DND-41 (cell line): ENCODE measurements around the gene ALG11.
"Not testable (repeated sequence)": the region's sequence is repeated elsewhere in the genome, so short reads cannot be mapped to it uniquely, and the experiment has no call there.

Source experiments
- ATAC-seq: fragments of 200-7000 bp; cut with Tn5 transposase; 3 replicates; pipeline ENCODE4 v1.9.1; 2021; ENCODE audit warnings: low read depth; ENCODE audit not compliant: insufficient read depth
- DNase-seq: peaks from one replicate; pipeline ENCODE4 v3.0.0-alpha.2; 2020
- H2AFZ ChIP-seq: 2 replicates; pipeline ENCODE4 v1.6.0; 2012; ENCODE audit warnings: low read depth, low read length
- H3K27ac ChIP-seq: 2 replicates; pipeline ENCODE4 v1.5.1; 2012; ENCODE audit warnings: low read length, inconsistent platforms
- H3K27me3 ChIP-seq: fragments of 200-600 bp; sonication (generic); 2 replicates; pipeline ENCODE4 v1.6.0; 2012; ENCODE audit warnings: low read length, mild to moderate bottlenecking, inconsistent platforms; ENCODE audit not compliant: insufficient read depth, poor library complexity
- H3K36me3 ChIP-seq: 2 replicates; pipeline ENCODE4 v1.5.1; 2012; ENCODE audit warnings: low read length, inconsistent platforms; ENCODE audit not compliant: insufficient read depth
- H3K4me1 ChIP-seq: 2 replicates; pipeline ENCODE4 v1.5.1; 2012; ENCODE audit warnings: mild to moderate bottlenecking, low read length; ENCODE audit not compliant: insufficient read depth
- H3K4me2 ChIP-seq: 2 replicates; pipeline ENCODE4 v1.6.0; 2012; ENCODE audit warnings: mild to moderate bottlenecking, moderate library complexity, low read length, inconsistent platforms; ENCODE audit not compliant: insufficient read depth
- H3K4me3 ChIP-seq, 2 experiments: fragments of 200-600 bp in 1 of 2; shearing (Covaris generic) in 1 of 2; 2 replicates each; pipeline ENCODE4 v1.5.1; 2012 to 2016; ENCODE audit warnings: inconsistent platforms in 2 of 2, low read length in 2 of 2, mild to moderate bottlenecking in 2 of 2, low read depth in 1 of 2, moderate library complexity in 1 of 2
- H3K79me2 ChIP-seq: 2 replicates; pipeline ENCODE4 v1.6.0; 2012; ENCODE audit warnings: low read length, inconsistent platforms; ENCODE audit not compliant: insufficient read depth
- H3K9ac ChIP-seq: 2 replicates; pipeline ENCODE4 v1.6.0; 2012; ENCODE audit warnings: low read depth, mild to moderate bottlenecking, inconsistent platforms, low read length, moderate library complexity
- H3K9me3 ChIP-seq: 2 replicates; pipeline ENCODE4 v1.5.1; 2012; ENCODE audit warnings: low read length, moderate library complexity, mild to moderate bottlenecking, inconsistent platforms; ENCODE audit not compliant: insufficient read depth, severe bottlenecking
- H4K20me1 ChIP-seq: 2 replicates; pipeline ENCODE4 v1.6.0; 2012; ENCODE audit warnings: low read length; ENCODE audit not compliant: insufficient read depth
- EZH2 ChIP-seq: IDR thresholded peaks from 3 replicates; pipeline ENCODE4 v1.6.1; 2012; ENCODE audit warnings: borderline replicate concordance, low read depth, mild to moderate bottlenecking, moderate library complexity, low read length, inconsistent platforms; ENCODE audit not compliant: severe bottlenecking
- TF ChIP-seq, protein P1 (sequence below): IDR thresholded peaks from 2 replicates; pipeline ENCODE4 v1.5.1; 2012; ENCODE audit warnings: borderline replicate concordance, low read length, moderate library complexity, mild to moderate bottlenecking; ENCODE audit not compliant: poor library complexity, severe bottlenecking; ENCODE audit errors: extremely low read depth

Gene ALG11

DNA sequence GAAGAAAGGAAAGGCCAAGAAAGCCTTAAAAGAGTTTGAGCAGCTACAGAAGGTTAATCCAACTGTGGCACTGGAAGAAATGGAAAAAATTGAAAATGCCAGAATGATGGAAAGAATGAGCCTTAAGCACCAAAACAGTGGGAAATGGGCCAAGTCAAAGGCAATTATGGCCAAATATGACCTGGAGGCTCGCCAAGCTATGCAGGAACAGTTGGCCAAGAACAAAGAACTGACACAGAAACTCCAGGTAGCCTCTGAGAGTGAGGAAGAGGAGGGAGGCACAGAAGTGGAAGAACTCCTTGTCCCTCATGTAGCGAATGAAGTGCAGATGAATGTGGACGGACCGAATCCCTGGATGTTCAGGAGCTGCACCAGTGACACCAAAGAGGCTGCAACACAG lies 17.4 kb downstream of the ALG11 start:
- Histone ChIP-seq H3K9me3 (no peaks in the 10 kb centered on the region), H3K4me3 (no peak overlapping the region), H4K20me1 (peaks cover 15% of the 10 kb centered on the region), H3K4me1 (no peaks in the 10 kb centered on the region), H3K27me3 (no peaks in the 10 kb centered on the region), H3K4me2 (no peak overlapping the region), H3K27ac (no peak overlapping the region), H2AFZ (no peak overlapping the region), H3K36me3 (peaks cover 29% of the 10 kb centered on the region; the same call in 1 of the 2 replicates), H3K79me2 (peaks cover 4% of the 10 kb centered on the region), H3K9ac (no peak overlapping the region)
- DNase-seq (no peak), ATAC-seq (no peak)
- TF ChIP-seq, protein P1, sequence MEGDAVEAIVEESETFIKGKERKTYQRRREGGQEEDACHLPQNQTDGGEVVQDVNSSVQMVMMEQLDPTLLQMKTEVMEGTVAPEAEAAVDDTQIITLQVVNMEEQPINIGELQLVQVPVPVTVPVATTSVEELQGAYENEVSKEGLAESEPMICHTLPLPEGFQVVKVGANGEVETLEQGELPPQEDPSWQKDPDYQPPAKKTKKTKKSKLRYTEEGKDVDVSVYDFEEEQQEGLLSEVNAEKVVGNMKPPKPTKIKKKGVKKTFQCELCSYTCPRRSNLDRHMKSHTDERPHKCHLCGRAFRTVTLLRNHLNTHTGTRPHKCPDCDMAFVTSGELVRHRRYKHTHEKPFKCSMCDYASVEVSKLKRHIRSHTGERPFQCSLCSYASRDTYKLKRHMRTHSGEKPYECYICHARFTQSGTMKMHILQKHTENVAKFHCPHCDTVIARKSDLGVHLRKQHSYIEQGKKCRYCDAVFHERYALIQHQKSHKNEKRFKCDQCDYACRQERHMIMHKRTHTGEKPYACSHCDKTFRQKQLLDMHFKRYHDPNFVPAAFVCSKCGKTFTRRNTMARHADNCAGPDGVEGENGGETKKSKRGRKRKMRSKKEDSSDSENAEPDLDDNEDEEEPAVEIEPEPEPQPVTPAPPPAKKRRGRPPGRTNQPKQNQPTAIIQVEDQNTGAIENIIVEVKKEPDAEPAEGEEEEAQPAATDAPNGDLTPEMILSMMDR, result no peak
- TF ChIP-seq EZH2, result no peak

DNA sequence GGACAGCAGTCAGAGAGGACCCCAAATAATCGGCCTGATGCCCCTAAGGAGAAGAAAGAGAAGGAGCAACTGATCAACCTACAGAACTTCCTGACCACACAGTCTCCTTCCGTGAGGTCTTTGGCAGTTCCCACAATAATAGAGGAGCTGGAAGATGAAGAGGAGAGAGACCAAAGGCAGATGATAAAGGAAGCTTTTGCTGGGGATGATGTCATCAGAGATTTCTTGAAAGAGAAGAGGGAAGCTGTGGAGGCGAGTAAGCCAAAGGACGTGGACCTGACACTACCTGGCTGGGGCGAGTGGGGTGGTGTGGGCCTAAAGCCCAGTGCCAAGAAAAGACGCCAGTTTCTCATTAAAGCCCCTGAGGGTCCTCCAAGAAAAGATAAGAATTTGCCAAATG lies 18.2 kb downstream of the ALG11 start:
- not testable (repeated sequence) for H2AFZ ChIP-seq, H3K4me1 ChIP-seq, DNase-seq, H3K27ac ChIP-seq, H3K9ac ChIP-seq, ATAC-seq, H3K27me3 ChIP-seq, H3K79me2 ChIP-seq, H3K4me2 ChIP-seq, H3K4me3 ChIP-seq, H3K9me3 ChIP-seq
- Histone ChIP-seq H4K20me1 (peaks cover 15% of the 10 kb centered on the region), H3K36me3 (peaks cover 22% of the 10 kb centered on the region; the same call in 1 of the 2 replicates)

GRCh38 chr13:52033039-52033438 lies 20.8 kb downstream of the ALG11 start:
- no peaks in the 10 kb centered on the region for H3K9me3 ChIP-seq
- no peaks in the 10 kb centered on the region for H3K27me3 ChIP-seq
- ATAC-seq, result no peak
- H3K4me1 ChIP-seq, result no peaks in the 10 kb centered on the region
- H3K36me3 ChIP-seq, result peaks cover 2% of the 10 kb centered on the region; the same call in 1 of the 2 replicates
- TF ChIP-seq EZH2, result no peak
- TF ChIP-seq, protein P1, result no peak
- peaks cover 4% of the 10 kb centered on the region; the same call in 1 of the 2 replicates for H4K20me1 ChIP-seq
- no peak overlapping the region for H3K4me3 ChIP-seq
- no peak overlapping the region for H3K9ac ChIP-seq
- no peak overlapping the region for H2AFZ ChIP-seq
- H3K79me2 ChIP-seq, result no peaks in the 10 kb centered on the region
- DNase-seq, result no peak
- no peak overlapping the region for H3K4me2 ChIP-seq
- H3K27ac ChIP-seq, result no peak overlapping the region

GRCh38 chr13:52034616-52035226 lies 22.5 kb downstream of the ALG11 start:
- H3K79me2 ChIP-seq, result no peaks in the 10 kb centered on the region
- no peak for DNase-seq

More at GRCh38 chr13:52034616-52035226, 22.5 kb downstream of the ALG11 start:
- ATAC-seq, result no peak
- no peaks in the 10 kb centered on the region for H3K9me3 ChIP-seq
- no peak overlapping the region for H3K27ac ChIP-seq
- H3K36me3 ChIP-seq, result no peaks in the 10 kb centered on the region
- no peak overlapping the region for H3K4me2 ChIP-seq
- H3K4me3 ChIP-seq, result no peak overlapping the region
- peaks cover 4% of the 10 kb centered on the region; the same call in 1 of the 2 replicates for H4K20me1 ChIP-seq
- no peak for TF ChIP-seq EZH2
- TF ChIP-seq, protein P1, result no peak
- H3K4me1 ChIP-seq, result no peaks in the 10 kb centered on the region
- H2AFZ ChIP-seq, result no peak overlapping the region
- no peaks in the 10 kb centered on the region for H3K27me3 ChIP-seq
- no peak overlapping the region for H3K9ac ChIP-seq
